Kidney (tissue), 14 donors: ENCODE data around the gene GTPBP1. TPM values are rescaled to one million over a fixed set of nuclear protein-coding genes. Genes with fewer than 3 reads are reported as not detected.

Experiments
- DNase-seq, 5 donors: peaks; one replicate each; pipeline ENCODE4 v3.0.0-alpha.2; 2013 to 2020
- FAIRE-seq: peaks from 2 replicates; lab custom pipeline; 2012; peaks lifted over from hg19 to GRCh38; lab: Jason Lieb, UNC
- H3K27ac ChIP-seq, 2 donors: one replicate each; pipeline ENCODE4 v1.7.0; 2013; ENCODE audit warnings: low read depth in 2 of 2, low read length in 2 of 2, inconsistent platforms in 1 of 2
- H3K27me3 ChIP-seq: one replicate; pipeline ENCODE4 v1.7.1; 2013; ENCODE audit warnings: low read length, inconsistent platforms; ENCODE audit not compliant: control insufficient read depth, insufficient read depth
- H3K36me3 ChIP-seq, 3 donors: one replicate each; pipeline versions ENCODE4 v1.7.0 to v1.7.1; 2013; ENCODE audit warnings: low read length in 3 of 3, control low read depth in 1 of 3, inconsistent platforms in 1 of 3; ENCODE audit not compliant: insufficient read depth in 3 of 3, control insufficient read depth in 2 of 3
- H3K4me1 ChIP-seq, 3 donors: one replicate each; pipeline versions ENCODE4 v1.7.0 to v1.7.1; 2013; ENCODE audit warnings: low read length in 3 of 3, inconsistent platforms in 1 of 3, low read depth in 1 of 3; ENCODE audit not compliant: control insufficient read depth in 2 of 3, insufficient read depth in 2 of 3
- H3K4me3 ChIP-seq, 3 donors: one replicate each; pipeline versions ENCODE4 v1.7.0 to v1.8.1; 2013; ENCODE audit warnings: low read length in 3 of 3, control low read depth in 1 of 3, inconsistent platforms in 1 of 3
- H3K9ac ChIP-seq, 3 donors: one replicate each; pipeline versions ENCODE4 v1.7.0 to v1.7.1; 2013; ENCODE audit warnings: low read length in 3 of 3, control low read depth in 1 of 3, inconsistent platforms in 1 of 3
- H3K9me3 ChIP-seq, 3 donors: one replicate each; pipeline versions ENCODE4 v1.7.0 to v1.7.1; 2013; ENCODE audit warnings: low read length in 3 of 3, control low read depth in 1 of 3, inconsistent platforms in 1 of 3; ENCODE audit not compliant: control insufficient read depth in 2 of 3, insufficient read depth in 1 of 3
- intact Hi-C: fragments of 100-400 bp; cut with DNase I; formaldehyde crosslinking; loops from one replicate; pipeline ENCODE4 v1.11.1; 2022
- polyA plus RNA-seq: library from polyadenylated mRNA; stranded (reverse); fragments of 350-450 nt; fragmentation: Illumina TruSeq; extraction: RNeasy Lipid Tissue Mini Kit (QIAGEN cat#74804); gene quantifications from one replicate; pipeline ENCODE4 v1.2.3, GENCODE V29; 2014; ENCODE audit warnings: low read depth, low replicate concordance; ENCODE audit not compliant: insufficient read depth
- total RNA-seq: library from RNA; stranded (reverse); fragmentation: NEBNext Ultra II Directional; extraction: Animal tissue kit (Norgen Biotek cat#: 25700); gene quantifications from one replicate; pipeline ENCODE4 v1.2.1, GENCODE V29; 2021
- TF ChIP-seq, protein P1 (sequence below): IDR thresholded peaks from 3 replicates; pipeline ENCODE4 v1.5.1; 2012; ENCODE audit warnings: mild to moderate bottlenecking, moderate library complexity, borderline replicate concordance; ENCODE audit not compliant: insufficient read depth; ENCODE audit errors: extremely low read depth
- donor health status: control.
- donor health status: control.
- donor health status: control.
- donor health status: control.
- donor health status: control.
- donor health status: DM: yes; HTN: yes; CAD: no.
- donor health status: Normal renal cell carcinoma (clear cell type).

Gene GTPBP1
- total and polyA plus RNA-seq, 2 donors from 2014 or later, result 11.7 to 52.0 TPM

- no peak for DNase-seq
- TF ChIP-seq, protein P1, sequence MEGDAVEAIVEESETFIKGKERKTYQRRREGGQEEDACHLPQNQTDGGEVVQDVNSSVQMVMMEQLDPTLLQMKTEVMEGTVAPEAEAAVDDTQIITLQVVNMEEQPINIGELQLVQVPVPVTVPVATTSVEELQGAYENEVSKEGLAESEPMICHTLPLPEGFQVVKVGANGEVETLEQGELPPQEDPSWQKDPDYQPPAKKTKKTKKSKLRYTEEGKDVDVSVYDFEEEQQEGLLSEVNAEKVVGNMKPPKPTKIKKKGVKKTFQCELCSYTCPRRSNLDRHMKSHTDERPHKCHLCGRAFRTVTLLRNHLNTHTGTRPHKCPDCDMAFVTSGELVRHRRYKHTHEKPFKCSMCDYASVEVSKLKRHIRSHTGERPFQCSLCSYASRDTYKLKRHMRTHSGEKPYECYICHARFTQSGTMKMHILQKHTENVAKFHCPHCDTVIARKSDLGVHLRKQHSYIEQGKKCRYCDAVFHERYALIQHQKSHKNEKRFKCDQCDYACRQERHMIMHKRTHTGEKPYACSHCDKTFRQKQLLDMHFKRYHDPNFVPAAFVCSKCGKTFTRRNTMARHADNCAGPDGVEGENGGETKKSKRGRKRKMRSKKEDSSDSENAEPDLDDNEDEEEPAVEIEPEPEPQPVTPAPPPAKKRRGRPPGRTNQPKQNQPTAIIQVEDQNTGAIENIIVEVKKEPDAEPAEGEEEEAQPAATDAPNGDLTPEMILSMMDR, result no peak
- intact Hi-C loops, result no loop called here
- Histone ChIP-seq H3K27me3 (no peaks in the 10 kb centered on the region), H3K9ac (no peak overlapping the region), H3K4me3 (no peak overlapping the region), H3K36me3 (no peaks in the 10 kb centered on the region), H3K4me1 (no peaks in the 10 kb centered on the region), H3K9me3 (no peaks in the 10 kb centered on the region), H3K27ac (no peak overlapping the region)
- no peak for FAIRE-seq
Measured at GRCh38 chr22:38776086-38776485, 70.3 kb downstream of the GTPBP1 start.

DNA sequence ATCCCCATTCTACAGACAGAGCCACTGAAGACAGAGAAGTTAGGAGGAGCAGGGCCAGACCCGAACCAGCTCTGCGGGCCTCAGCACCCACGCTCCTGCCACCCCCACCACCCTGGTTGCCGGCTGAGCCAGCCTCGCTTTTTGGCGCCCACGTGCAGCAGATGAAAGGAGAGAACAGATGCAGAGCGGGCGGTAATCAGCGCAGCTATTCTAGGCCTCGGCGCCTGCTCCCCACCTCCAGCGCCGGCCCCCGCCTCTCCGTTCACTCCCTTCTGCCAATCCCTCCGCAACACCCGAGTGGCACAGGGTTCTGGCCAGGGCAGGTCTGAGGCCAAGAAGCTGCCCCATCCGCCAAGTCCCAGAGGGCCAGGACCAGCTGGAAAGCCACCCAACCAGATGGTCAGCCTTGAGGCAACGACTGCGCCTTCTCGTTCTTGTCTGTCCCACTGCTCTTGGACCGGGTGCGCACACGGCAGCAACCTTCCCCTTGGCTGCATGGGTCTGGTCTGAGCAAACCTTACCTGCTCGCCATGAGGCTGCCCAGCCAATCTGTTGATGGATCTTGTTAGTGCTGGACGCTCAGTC, 71.4 kb downstream of the GTPBP1 start:
- no peak overlapping the region for H3K27ac ChIP-seq
- no peak overlapping the region for H3K4me3 ChIP-seq
- TF ChIP-seq, protein P1, result no peak
- no peaks in the 10 kb centered on the region for H3K4me1 ChIP-seq
- H3K9me3 ChIP-seq, result no peaks in the 10 kb centered on the region
- no peaks in the 10 kb centered on the region for H3K36me3 ChIP-seq
- intact Hi-C loops, result no loop called here
- FAIRE-seq, result no peak
- H3K9ac ChIP-seq, result no peak overlapping the region
- DNase-seq, result no peak
- H3K27me3 ChIP-seq, result no peaks in the 10 kb centered on the region

DNA sequence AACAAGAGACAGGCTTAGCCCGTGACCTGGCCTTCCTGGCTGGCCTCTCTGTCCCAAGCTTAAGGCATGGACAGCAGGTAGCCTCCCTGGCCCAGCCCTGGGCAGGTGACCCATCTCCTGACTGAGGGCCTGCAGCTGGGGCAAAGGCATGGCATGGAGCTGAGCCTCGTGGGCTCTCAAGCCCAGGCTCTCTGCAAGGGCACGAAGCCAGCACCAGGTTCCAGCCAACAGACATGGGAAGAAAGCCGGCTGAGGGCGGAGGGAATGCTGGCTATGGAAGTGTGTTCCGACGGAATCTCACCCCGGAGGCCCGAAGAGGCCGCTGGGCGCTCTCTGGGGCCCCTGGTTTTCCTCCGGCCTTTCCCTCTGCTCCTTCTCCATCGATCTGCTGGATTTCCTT, 75.3 kb downstream of the GTPBP1 start:
- Histone ChIP-seq H3K4me1 (no peaks in the 10 kb centered on the region), H3K27ac (no peak overlapping the region), H3K9ac (no peak overlapping the region), H3K27me3 (no peaks in the 10 kb centered on the region), H3K4me3 (no peak overlapping the region), H3K9me3 (no peaks in the 10 kb centered on the region), H3K36me3 (no peaks in the 10 kb centered on the region)
- FAIRE-seq, result no peak
- TF ChIP-seq, protein P1, result no peak
- no peak for DNase-seq
- intact Hi-C loops, result no loop called here
